HG03060 (cell line): Measurements from ENCODE around the gene DNAJA3.

Experiments used
- ATAC-seq: cut with Tn5 transposase; IDR thresholded peaks from one replicate; pipeline ENCODE4 v1.9.1; 2021; ENCODE audit warnings: low read depth, moderate number of reproducible peaks; ENCODE audit not compliant: unreplicated experiment

Gene DNAJA3

DNA sequence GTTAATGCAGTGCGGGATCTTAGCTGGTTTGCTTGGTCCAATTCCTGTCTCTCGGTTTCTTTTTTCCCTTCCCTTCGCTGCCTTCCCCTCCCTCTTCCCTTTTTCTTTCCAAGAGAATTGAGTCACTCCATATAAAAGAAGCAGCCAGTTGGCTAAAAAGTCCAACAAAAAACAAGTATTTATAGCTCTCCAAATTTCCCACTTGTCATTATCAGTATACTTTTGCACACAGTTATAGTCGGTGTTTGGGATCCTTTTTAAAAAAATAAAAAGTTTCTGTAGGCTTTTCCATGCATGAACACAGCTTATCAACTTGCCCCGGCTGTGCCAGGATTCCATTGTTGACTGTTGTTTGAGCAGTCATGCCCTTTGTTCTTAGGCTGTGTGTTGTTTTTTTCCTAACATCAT is 75.4 kb downstream of the DNAJA3 start:
- ATAC-seq: no peak

DNA sequence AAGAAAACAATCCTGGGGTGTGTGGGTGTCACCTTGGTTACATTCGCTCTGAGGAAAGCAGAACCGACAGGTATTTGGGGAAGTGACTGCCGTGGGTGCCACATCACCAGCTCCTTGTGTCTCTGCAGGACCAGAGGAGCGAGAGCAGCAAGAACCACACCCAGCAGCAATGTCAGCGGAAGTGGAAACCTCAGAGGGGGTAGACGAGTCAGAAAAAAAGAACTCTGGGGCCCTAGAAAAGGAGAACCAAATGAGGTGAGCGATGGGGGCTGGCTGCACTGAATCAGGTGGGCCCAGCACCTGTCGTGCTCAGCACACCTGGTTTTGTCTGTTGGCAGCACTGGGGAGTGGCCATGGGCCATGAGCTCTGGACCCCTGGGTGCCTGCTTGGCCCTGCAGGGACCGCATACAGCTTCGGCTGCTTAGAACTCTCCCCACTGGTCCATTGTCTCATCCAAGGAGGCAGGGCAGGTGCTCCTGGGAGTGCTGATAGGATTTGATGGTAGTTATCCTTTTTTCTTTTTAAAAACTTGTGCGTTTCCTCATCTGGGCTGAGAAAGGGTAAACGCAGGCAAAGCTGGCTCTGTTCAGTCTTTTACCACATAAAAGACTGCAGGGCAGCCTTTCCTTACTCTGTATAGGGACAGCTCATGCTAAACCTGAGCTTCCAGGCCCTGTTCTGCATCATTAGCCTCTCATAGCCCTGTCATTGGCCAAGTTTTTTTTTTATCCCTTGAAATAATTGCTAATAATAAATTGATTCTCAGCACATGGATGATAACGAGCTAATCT is 79.9 kb downstream of the DNAJA3 start:
- ATAC-seq: no peak
